ENCODE data around the gene THAP7. TPM values are rescaled to one million over a fixed set of nuclear protein-coding genes. Genes with fewer than 3 reads are reported as not detected.

Gene THAP7
- total and polyA plus RNA-seq, 9 of the 15 experiments (the other 6 are each of a cell fraction or from before 2014, with no cell fraction given), result 7.9 to 263 (median 84.1) TPM

- H3K4me3 ChIP-seq, result peak overlapping the region; percentile 54
- H3K36me3 ChIP-seq (ENCODE audit: control insufficient read depth, insufficient read depth, low read length), result peaks cover 47% of the 10 kb centered on the region
- POLR2A ChIA-PET, result interaction anchor here (1.2 to 64.4 kb wide), 9 partner anchors 12 to 177 kb away, joined by 4 to 1556 read pairs (median 11); partner anchors contain the start of genes CRKL, P2RX6, SLC7A4 and THAP7
- no peaks in the 10 kb centered on the region for H3K27me3 ChIP-seq (ENCODE audit: control insufficient read depth in 2 of 2, insufficient read depth in 2 of 2, low read length in 2 of 2)
- H3K4me2 ChIP-seq (ENCODE audit: insufficient read depth, low read length), result peak overlapping the region; percentile 92
- peaks cover 9% of the 10 kb centered on the region for H3K9me3 ChIP-seq (replicated peaks; ENCODE audit: control insufficient read depth, insufficient read depth, low read depth, low read length)
- DNase-seq (ENCODE audit: extremely low read depth in 1 of 4, low spot score in 3 of 4) (no peak), ATAC-seq (no peak), FAIRE-seq (peak; percentile 29)
- BruUV-seq (replicated peaks), result no TSS peak
- H4K20me1 ChIP-seq (replicated peaks; ENCODE audit: control insufficient read depth, insufficient read depth, low read length), result no peaks in the 10 kb centered on the region
- intact Hi-C loops (cut with micrococcal nuclease), result loop anchor here (5.0 kb wide), 2 partner anchors 51 to 206 kb away; no protein-coding TSS in a partner anchor
- peak overlapping the region; percentile 99 for H2AFZ ChIP-seq (ENCODE audit: low read depth, low read length)
- CTCF ChIA-PET (ENCODE audit: low intra/inter-chr PET ratio), result interaction anchor here (1.3 kb wide), 1 partner anchor 19 kb away, joined by 4 read pairs; the partner anchor contains the start of gene THAP7
- peak overlapping the region; percentile 85 to 97 for H3K9ac ChIP-seq (ENCODE audit: insufficient read depth in 1 of 2, low read depth in 2 of 2, low read length in 2 of 2)
- H3K4me1 ChIP-seq (replicated peaks in 1 of 2; ENCODE audit: control insufficient read depth in 2 of 2, insufficient read depth in 2 of 2, low read length in 2 of 2), result peaks cover 19 to 53% of the 10 kb centered on the region in 2 experiments
- no peak overlapping the region; the same call in 2 of the 3 replicates for H3K27ac ChIP-seq (ENCODE audit: extremely low read depth, low read depth, low read length)
- peaks cover 13% of the 10 kb centered on the region for H3K9me1 ChIP-seq (ENCODE audit: control insufficient read depth, insufficient read depth, low read length)
- H3K79me2 ChIP-seq (ENCODE audit: control insufficient read depth, insufficient read depth, low read length), result peaks cover 23% of the 10 kb centered on the region
- WGBS (ENCODE audit: insufficient coverage, low coverage, missing lambda C conversion rate), result 67% methylated on average over 5 of the region's 5 CpGs
- in situ Hi-C loops (cut with MboI), result no loop called here
- TF ChIP-seq LEF1 (IDR thresholded peaks at IDR 0.05) (no peak), ZBTB26 (CRISPR knock-in tag; IDR thresholded peaks at IDR 0.05) (no peak), ZNF23 (CRISPR knock-in tag; IDR thresholded peaks at IDR 0.05) (no peak), ZFP36 (IDR thresholded peaks at IDR 0.05; ENCODE audit: low read depth, low read length, partially characterized antibody) (no peak), JUNB (CRISPR knock-in tag; conservative IDR thresholded peaks at IDR 0.05) (no peak), USF1 (CRISPR knock-in tag; IDR thresholded peaks at IDR 0.05) (no peak), POLR3G (IDR thresholded peaks at IDR 0.05; ENCODE audit: extremely low read depth, insufficient read length, insufficient replicate concordance) (no peak), NUFIP1 (IDR thresholded peaks at IDR 0.05; ENCODE audit: partially characterized antibody) (no peak), TRIM28 (IDR thresholded peaks at IDR 0.05) (no peak), ZNF282 (CRISPR knock-in tag; IDR thresholded peaks at IDR 0.05) (no peak), WHSC1 (IDR thresholded peaks at IDR 0.05; ENCODE audit: low read length) (no peak), ETS2 (tag; IDR thresholded peaks at IDR 0.05; ENCODE audit: borderline replicate concordance, poor library complexity, severe bottlenecking) (no peak), HSF4 (CRISPR knock-in tag; IDR thresholded peaks at IDR 0.05; ENCODE audit: borderline replicate concordance) (no peak), ZNF436 (CRISPR knock-in tag; IDR thresholded peaks at IDR 0.05) (no peak), SMAD1 (IDR thresholded peaks at IDR 0.05; ENCODE audit: low read depth, low read length, partially characterized antibody) (peak; percentile 6), CAMTA2 (CRISPR knock-in tag; conservative IDR thresholded peaks at IDR 0.05) (0 out of 2 replicates have a peak, but pooled peaks have one; percentile 23), ZNF347 (CRISPR knock-in tag; IDR thresholded peaks at IDR 0.05; ENCODE audit: low read depth) (no peak)
- TF ChIP-seq, protein P1, sequence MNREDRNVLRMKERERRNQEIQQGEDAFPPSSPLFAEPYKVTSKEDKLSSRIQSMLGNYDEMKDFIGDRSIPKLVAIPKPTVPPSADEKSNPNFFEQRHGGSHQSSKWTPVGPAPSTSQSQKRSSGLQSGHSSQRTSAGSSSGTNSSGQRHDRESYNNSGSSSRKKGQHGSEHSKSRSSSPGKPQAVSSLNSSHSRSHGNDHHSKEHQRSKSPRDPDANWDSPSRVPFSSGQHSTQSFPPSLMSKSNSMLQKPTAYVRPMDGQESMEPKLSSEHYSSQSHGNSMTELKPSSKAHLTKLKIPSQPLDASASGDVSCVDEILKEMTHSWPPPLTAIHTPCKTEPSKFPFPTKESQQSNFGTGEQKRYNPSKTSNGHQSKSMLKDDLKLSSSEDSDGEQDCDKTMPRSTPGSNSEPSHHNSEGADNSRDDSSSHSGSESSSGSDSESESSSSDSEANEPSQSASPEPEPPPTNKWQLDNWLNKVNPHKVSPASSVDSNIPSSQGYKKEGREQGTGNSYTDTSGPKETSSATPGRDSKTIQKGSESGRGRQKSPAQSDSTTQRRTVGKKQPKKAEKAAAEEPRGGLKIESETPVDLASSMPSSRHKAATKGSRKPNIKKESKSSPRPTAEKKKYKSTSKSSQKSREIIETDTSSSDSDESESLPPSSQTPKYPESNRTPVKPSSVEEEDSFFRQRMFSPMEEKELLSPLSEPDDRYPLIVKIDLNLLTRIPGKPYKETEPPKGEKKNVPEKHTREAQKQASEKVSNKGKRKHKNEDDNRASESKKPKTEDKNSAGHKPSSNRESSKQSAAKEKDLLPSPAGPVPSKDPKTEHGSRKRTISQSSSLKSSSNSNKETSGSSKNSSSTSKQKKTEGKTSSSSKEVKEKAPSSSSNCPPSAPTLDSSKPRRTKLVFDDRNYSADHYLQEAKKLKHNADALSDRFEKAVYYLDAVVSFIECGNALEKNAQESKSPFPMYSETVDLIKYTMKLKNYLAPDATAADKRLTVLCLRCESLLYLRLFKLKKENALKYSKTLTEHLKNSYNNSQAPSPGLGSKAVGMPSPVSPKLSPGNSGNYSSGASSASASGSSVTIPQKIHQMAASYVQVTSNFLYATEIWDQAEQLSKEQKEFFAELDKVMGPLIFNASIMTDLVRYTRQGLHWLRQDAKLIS (CRISPR knock-in tag; IDR thresholded peaks at IDR 0.05), result no peak
These were observed 18.7 kb downstream of the THAP7 start for GRCh38 chr22:20983081-20983771.
